Testis (tissue), 3 donors: ENCODE results near the gene SPINT3. TPM values are rescaled to one million over a fixed set of nuclear protein-coding genes. Genes with fewer than 3 reads are reported as not detected.

Source experiments
- DNase-seq: peaks from one replicate; pipeline ENCODE4 v3.0.0-alpha.2; 2019
- H3K27ac ChIP-seq, 2 donors: fragments of 200-600 bp; sonication (generic); one replicate each; pipeline ENCODE4 v1.5.1; 2019
- H3K27me3 ChIP-seq: fragments of 200-600 bp; sonication (generic); one replicate; pipeline ENCODE4 v1.5.1; 2019
- H3K36me3 ChIP-seq: fragments of 200-600 bp; sonication (generic); one replicate; pipeline ENCODE4 v1.5.1; 2017; ENCODE audit warnings: low read depth; ENCODE audit errors: missing control alignments
- H3K4me1 ChIP-seq: fragments of 200-600 bp; sonication (generic); one replicate; pipeline ENCODE4 v1.5.1; 2019
- H3K4me3 ChIP-seq, 2 donors: fragments of 200-600 bp; sonication (generic); one replicate each; pipeline ENCODE4 v1.5.1; 2017 to 2019
- H3K9me3 ChIP-seq: fragments of 200-600 bp; sonication (generic); one replicate; pipeline ENCODE4 v1.5.1; 2017
- CTCF ChIP-seq, 3 experiments: fragments of 450-650 bp in 2 of 3; fragments of 200-600 bp in 1 of 3; sonication (generic) in 1 of 3; IDR thresholded peaks; one replicate each; pipeline ENCODE4 v1.5.1; 2016 to 2019; ENCODE audit warnings: antibody characterized with exemption in 3 of 3, mild to moderate bottlenecking in 2 of 3, moderate library complexity in 1 of 3
- POLR2A ChIP-seq: fragments of 450-650 bp; IDR thresholded peaks from one replicate; pipeline ENCODE4 v1.6.1; 2017; ENCODE audit warnings: antibody characterized with exemption, mild to moderate bottlenecking, moderate library complexity
- WGBS, 2 donors: methylation state at CpG; one replicate each; pipeline ENCODE4 v1.1.5; 2018; 5-methylcytosine and 5-hydroxymethylcytosine counted together
- intact Hi-C: fragments of 100-400 bp; cut with DNase I; formaldehyde crosslinking; loops from one replicate; pipeline ENCODE4 v1.15.1; 2023; ENCODE audit warnings: low total_unique reads
- polyA plus RNA-seq: library from polyadenylated mRNA; stranded (reverse); fragments of 350-450 nt; fragmentation: Illumina TruSeq; extraction: RNeasy Lipid Tissue Mini Kit (QIAGEN cat#74804); gene quantifications from one replicate; pipeline ENCODE4 v1.2.3, GENCODE V29; 2014; ENCODE audit warnings: low read depth, low replicate concordance; ENCODE audit not compliant: insufficient read depth
- small RNA-seq, 2 donors: library from RNA; depleted of rRNA; stranded (forward); fragments of <200 nt; gene quantifications; one replicate each; pipeline ENCODE3, GENCODE V24; 2016
- total RNA-seq, 2 donors: library from RNA; depleted of rRNA; stranded (reverse); fragments of >200 nt; gene quantifications; one replicate each; pipeline ENCODE4 v1.2.3, GENCODE V29; 2016

Gene SPINT3
- total and polyA plus RNA-seq, 3 donors from 2014 or later: not detected

DNA sequence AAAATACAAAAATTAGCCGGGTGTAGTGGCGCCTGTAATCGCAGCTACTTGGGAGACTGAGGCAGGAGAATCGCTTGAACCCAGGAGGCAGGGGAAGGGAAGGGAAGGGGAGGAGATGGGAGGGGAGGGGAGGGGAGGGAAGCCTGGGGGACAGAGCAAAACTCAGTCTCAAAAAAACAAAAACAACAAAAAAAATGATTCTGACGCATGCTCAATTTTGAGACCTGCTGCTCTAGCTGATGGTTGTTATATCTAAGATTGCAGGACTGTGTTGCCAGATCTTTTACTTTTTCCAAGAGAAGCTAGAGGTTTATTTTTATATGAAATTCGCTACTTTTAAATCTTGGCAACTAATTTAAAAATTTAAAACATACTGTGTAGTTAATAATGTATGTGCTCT, 48.2 kb downstream of the SPINT3 start:
- Histone ChIP-seq H3K27me3 (no peaks in the 10 kb centered on the region), H3K36me3 (no peaks in the 10 kb centered on the region), H3K4me1 (peaks cover 15% of the 10 kb centered on the region), H3K9me3 (no peaks in the 10 kb centered on the region), H3K4me3 (no peak overlapping the region), H3K27ac (no peak overlapping the region)
- no peak for DNase-seq
- WGBS, 2 donors: 84 to 95% methylated on average over 6 of the region's 6 CpGs
- no peak for TF ChIP-seq POLR2A
- TF ChIP-seq CTCF (IDR thresholded peaks at IDR 0.05): no peak
- intact Hi-C loops: no loop called here

- peaks cover 9% of the 10 kb centered on the region for H3K4me1 ChIP-seq
- intact Hi-C loops: no loop called here
- no peaks in the 10 kb centered on the region for H3K36me3 ChIP-seq
- no peaks in the 10 kb centered on the region for H3K27me3 ChIP-seq
- H3K9me3 ChIP-seq: no peaks in the 10 kb centered on the region
- no peak overlapping the region for H3K27ac ChIP-seq
- no peak overlapping the region for H3K4me3 ChIP-seq
- TF ChIP-seq CTCF (IDR thresholded peaks at IDR 0.05) (no peak), POLR2A (no peak)
- DNase-seq: no peak
- 54 to 68% methylated on average over 1 of the region's 1 CpG for WGBS, 2 donors
These were observed 49.7 kb downstream of the SPINT3 start for GRCh38 chr20:45465491-45466266.

DNA sequence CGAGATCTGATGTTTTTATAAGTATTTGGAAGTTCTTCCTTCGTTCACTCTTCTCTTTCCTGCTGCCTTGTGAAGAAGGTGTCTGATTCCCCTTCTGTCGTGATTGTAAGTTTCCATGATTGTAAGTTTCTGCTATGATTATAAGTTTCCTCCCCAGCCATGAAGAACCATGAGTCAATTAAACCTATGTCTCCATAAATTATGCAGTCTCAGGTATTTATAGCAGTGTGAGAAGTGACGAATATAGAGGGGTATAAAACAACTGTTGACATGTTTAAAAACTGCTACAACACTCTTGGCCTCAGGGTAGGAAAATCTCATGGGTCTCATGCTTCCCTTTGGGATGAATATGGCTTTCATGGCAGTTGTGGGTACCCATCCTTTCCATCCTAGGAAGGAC, 51.7 kb downstream of the SPINT3 start:
- no peak for DNase-seq
- no peaks in the 10 kb centered on the region for H3K27me3 ChIP-seq
- H3K27ac ChIP-seq: no peak overlapping the region
- no peak overlapping the region for H3K4me3 ChIP-seq
- intact Hi-C loops: no loop called here
- no peaks in the 10 kb centered on the region for H3K4me1 ChIP-seq
- WGBS, 2 donors: 85 to 88% methylated on average over 4 of the region's 4 CpGs
- no peak for TF ChIP-seq POLR2A
- TF ChIP-seq CTCF (IDR thresholded peaks at IDR 0.05): no peak
- no peaks in the 10 kb centered on the region for H3K9me3 ChIP-seq
- no peaks in the 10 kb centered on the region for H3K36me3 ChIP-seq

DNA sequence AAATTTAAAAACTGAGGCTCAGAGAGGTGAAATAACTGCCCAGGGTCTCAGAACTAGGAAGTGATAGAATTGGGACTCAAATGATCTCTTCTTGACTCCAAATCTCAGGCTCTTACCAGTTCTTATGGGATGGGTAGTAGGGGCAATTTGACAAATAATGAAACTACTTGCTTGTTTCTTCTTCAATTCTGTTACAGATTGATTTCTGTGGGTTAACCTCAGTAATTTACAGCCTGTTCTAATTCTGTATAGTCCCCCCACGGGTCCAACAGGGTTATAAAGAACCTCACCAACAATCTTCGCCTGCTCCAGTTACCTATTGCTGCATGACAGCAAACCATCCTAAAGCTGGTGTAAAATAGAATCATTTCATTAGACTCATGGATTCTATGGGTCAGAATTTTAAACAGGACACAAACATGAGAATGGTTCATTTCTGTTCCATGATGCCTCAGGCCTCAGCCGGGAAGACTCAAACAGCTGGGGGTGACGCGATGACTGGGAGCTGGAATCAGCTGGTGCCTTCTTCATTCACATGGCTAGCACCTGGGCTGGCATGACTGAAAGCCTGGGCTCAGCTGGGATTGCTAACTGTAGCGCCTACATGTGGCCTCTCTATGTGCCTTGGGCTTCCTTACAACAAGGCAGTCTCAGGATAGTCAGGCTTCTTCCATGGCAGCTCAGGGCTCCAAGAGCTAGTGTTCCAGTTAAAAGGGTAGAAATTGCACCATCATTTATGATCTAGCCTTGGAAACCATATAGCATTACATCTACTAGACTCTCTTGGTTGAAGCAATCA, 52.5 kb downstream of the SPINT3 start:
- Histone ChIP-seq H3K36me3 (no peaks in the 10 kb centered on the region), H3K27me3 (no peaks in the 10 kb centered on the region), H3K4me3 (no peak overlapping the region), H3K9me3 (no peaks in the 10 kb centered on the region), H3K27ac (no peak overlapping the region), H3K4me1 (no peaks in the 10 kb centered on the region)
- TF ChIP-seq POLR2A (no peak), CTCF (IDR thresholded peaks at IDR 0.05) (no peak)
- 87 to 89% methylated on average over 6 of the region's 6 CpGs for WGBS, 2 donors
- intact Hi-C loops: no loop called here
- DNase-seq: no peak

Small RNA genes lying within 50 kb of the gene (small RNA-seq; reads per million reads assigned to genes)
- gene AL031663.1 (0 reads per million in 2 donors), gene HSPD1P21 (0 reads per million in 2 donors), gene RNA5SP485 (0 reads per million in 2 donors)

Other genes with a start within 250 kb of the SPINT3 start
- gene RBPJL, start 208.8 kb downstream of the SPINT3 start, total RNA-seq: 1 to 10 TPM in 1 of 2 donors, under 1 TPM in 1; 0.43 to 1.1 TPM
- gene RBPJL, start 208.8 kb downstream of the SPINT3 start, polyA plus RNA-seq: 0.26 TPM
- 1 to 10 TPM; 2.8 to 3.5 TPM for gene MATN4, start 207.3 kb downstream of the SPINT3 start, total RNA-seq
- gene MATN4, start 207.3 kb downstream of the SPINT3 start, polyA plus RNA-seq: 1.1 TPM
- gene SDC4, start 167.2 kb downstream of the SPINT3 start, total RNA-seq: 100 to 1,000 TPM; 191 to 234 TPM
- 124 TPM for gene SDC4, start 167.2 kb downstream of the SPINT3 start, polyA plus RNA-seq
- gene SYS1, start 152.5 kb downstream of the SPINT3 start, total RNA-seq: 10 to 100 TPM; 33.1 to 34.6 TPM
- 20.0 TPM for gene SYS1, start 152.5 kb downstream of the SPINT3 start, polyA plus RNA-seq
- 10 to 100 TPM in 1 of 2 donors, 1 to 10 TPM in 1; 6.4 to 12.3 TPM for gene TP53TG5, start 137.3 kb downstream of the SPINT3 start, total RNA-seq
- 28.2 TPM for gene TP53TG5, start 137.3 kb downstream of the SPINT3 start, polyA plus RNA-seq
- 10 to 100 TPM in 1 of 2 donors, 1 to 10 TPM in 1; 7.9 to 10.0 TPM for gene DBNDD2, start 107.3 kb downstream of the SPINT3 start, total RNA-seq
- gene DBNDD2, start 107.3 kb downstream of the SPINT3 start, polyA plus RNA-seq: 39.3 TPM
- gene PIGT, start 99.5 kb downstream of the SPINT3 start, total RNA-seq: 100 to 1,000 TPM; 115 to 140 TPM
- 137 TPM for gene PIGT, start 99.5 kb downstream of the SPINT3 start, polyA plus RNA-seq
- gene WFDC2, start 45.9 kb downstream of the SPINT3 start, total RNA-seq: 10 to 100 TPM in 1 of 2 donors, 1 to 10 TPM in 1; 6.1 to 32.0 TPM
- 37.6 TPM for gene WFDC2, start 45.9 kb downstream of the SPINT3 start, polyA plus RNA-seq
- 10 to 100 TPM; 75.6 to 83.3 TPM for gene WFDC6, start 23.9 kb upstream of the SPINT3 start, total RNA-seq
- 24.9 TPM for gene WFDC6, start 23.9 kb upstream of the SPINT3 start, polyA plus RNA-seq
- gene EPPIN, start 31.8 kb upstream of the SPINT3 start, total RNA-seq: 100 to 1,000 TPM; 185 to 222 TPM
- 251 TPM for gene EPPIN, start 31.8 kb upstream of the SPINT3 start, polyA plus RNA-seq
- not detected for gene WFDC8, start 63.7 kb upstream of the SPINT3 start, total RNA-seq
- gene WFDC8, start 63.7 kb upstream of the SPINT3 start, polyA plus RNA-seq: not detected
- gene WFDC10A, start 114.1 kb upstream of the SPINT3 start, total RNA-seq: not detected
- not detected for gene WFDC10A, start 114.1 kb upstream of the SPINT3 start, polyA plus RNA-seq
- not detected for gene WFDC9, start 115.7 kb upstream of the SPINT3 start, total RNA-seq
- not detected for gene WFDC9, start 115.7 kb upstream of the SPINT3 start, polyA plus RNA-seq
- not detected for gene WFDC11, start 154.6 kb upstream of the SPINT3 start, total RNA-seq
- 1.7 TPM for gene WFDC11, start 154.6 kb upstream of the SPINT3 start, polyA plus RNA-seq
- gene WFDC13, start 186.4 kb upstream of the SPINT3 start, total RNA-seq: not detected
- gene WFDC13, start 186.4 kb upstream of the SPINT3 start, polyA plus RNA-seq: not detected
- gene WFDC10B, start 189.4 kb upstream of the SPINT3 start, total RNA-seq: 1 to 10 TPM; 1.0 to 1.2 TPM
- gene WFDC10B, start 189.4 kb upstream of the SPINT3 start, polyA plus RNA-seq: 4.3 TPM
- gene SPINT4, start 206.7 kb upstream of the SPINT3 start, total RNA-seq: not detected
- gene SPINT4, start 206.7 kb upstream of the SPINT3 start, polyA plus RNA-seq: not detected